CD4-positive, alpha-beta T cell (primary cell): ENCODE data around the gene PRKAR2B. TPM values are rescaled to one million over a fixed set of nuclear protein-coding genes. Genes with fewer than 3 reads are reported as not detected.

ENCODE experiments used
- ATAC-seq: fragments of 200-7000 bp; cut with Tn5 transposase; one replicate; pipeline ENCODE4 v1.10.0; 2022; ENCODE audit warnings: mild to moderate bottlenecking; ENCODE audit not compliant: poor library complexity
- CTCF ChIA-PET: fragments of 350-600 bp; sonication (Branson Sonifier 250); formaldehyde crosslinking; loops from one replicate; lab custom pipeline; 2021; ENCODE audit warnings: antibody characterized with exemption, inconsistent platforms; lab: Charles Lee
- POLR2A ChIA-PET: fragments of 350-600 bp; sonication (Branson Sonifier 250); formaldehyde crosslinking; loops from one replicate; lab custom pipeline; 2021; ENCODE audit warnings: antibody characterized with exemption, inconsistent platforms; lab: Charles Lee
- DNase-seq, 14 experiments: peaks; one replicate each; pipeline ENCODE4 v3.0.0-alpha.2; 2013 to 2020; ENCODE audit warnings: mixed read lengths in 2 of 14
- H3K27ac ChIP-seq, 2 donors: one replicate each; pipeline versions ENCODE4 v1.5.1 to v1.7.0; 2013; ENCODE audit warnings: low read length in 2 of 2, low read depth in 1 of 2, mild to moderate bottlenecking in 1 of 2
- H3K27me3 ChIP-seq, 2 experiments: 1 replicate in 1 of 2; 2 replicates in 1 of 2; pipeline versions ENCODE4 v1.6.1 to v1.7.0; 2013; ENCODE audit warnings: low read length in 2 of 2, control low read depth in 1 of 2, mild to moderate bottlenecking in 1 of 2, moderate library complexity in 1 of 2; ENCODE audit not compliant: insufficient read depth in 2 of 2, control insufficient read depth in 1 of 2
- H3K36me3 ChIP-seq: one replicate; pipeline ENCODE4 v1.6.1; 2013; ENCODE audit warnings: low read length, control low read depth; ENCODE audit not compliant: insufficient read depth
- H3K4me1 ChIP-seq: one replicate; pipeline ENCODE4 v1.6.1; 2013; ENCODE audit warnings: low read length, control low read depth; ENCODE audit not compliant: insufficient read depth
- H3K4me3 ChIP-seq: one replicate; pipeline ENCODE4 v1.5.1; 2013; ENCODE audit warnings: mild to moderate bottlenecking, low read length, moderate library complexity
- H3K9me3 ChIP-seq, 2 experiments: 1 replicate in 1 of 2; 2 replicates in 1 of 2; pipeline versions ENCODE4 v1.6.1 to v1.7.0; 2013; ENCODE audit warnings: low read length in 2 of 2, mild to moderate bottlenecking in 2 of 2, control low read depth in 1 of 2, moderate library complexity in 1 of 2; ENCODE audit not compliant: control insufficient read depth in 1 of 2, insufficient read depth in 1 of 2
- H3K27ac Mint-ChIP-seq: one replicate; pipeline ENCODE4 v1.8.0; 2020; ENCODE audit warnings: mixed read lengths
- H3K27me3 Mint-ChIP-seq: one replicate; pipeline ENCODE4 v1.8.0; 2021; ENCODE audit warnings: mixed read lengths
- H3K36me3 Mint-ChIP-seq: one replicate; pipeline ENCODE4 v1.8.0; 2021; ENCODE audit warnings: low read depth, mixed read lengths
- H3K4me1 Mint-ChIP-seq: one replicate; pipeline ENCODE4 v1.8.0; 2021; ENCODE audit warnings: low read depth, mixed read lengths
- H3K4me3 Mint-ChIP-seq: one replicate; pipeline ENCODE4 v1.8.0; 2020; ENCODE audit warnings: mild to moderate bottlenecking, mixed read lengths
- H3K9me3 Mint-ChIP-seq: one replicate; pipeline ENCODE4 v1.8.0; 2020; ENCODE audit warnings: mixed read lengths
- CTCF ChIP-seq: fragments of 200-600 bp; IDR thresholded peaks from one replicate; pipeline ENCODE4 v1.8.0; 2022; ENCODE audit warnings: antibody characterized with exemption, mild to moderate bottlenecking
- intact Hi-C, 2 experiments: fragments of 100-400 bp; cut with DNase I in 1 of 2; cut with micrococcal nuclease in 1 of 2; formaldehyde crosslinking; loops; one replicate each; pipeline versions ENCODE4 v1.15.1 to v1.9.0; 2023 to 2025; cut with DNase I, micrococcal nuclease
- total RNA-seq, 174 experiments: library from RNA in 2 of 174; stranded (reverse) in 2 of 174; gene quantifications; one replicate each; pipeline ENCODE4 v1.2.3 and lab custom pipeline; 2021 to 2026

The PRKAR2B gene
- total RNA-seq, 2 experiments from 2014 or later, result 0.41 to 0.42 TPM

- peaks cover 70% of the 10 kb centered on the region for H3K36me3 ChIP-seq
- POLR2A ChIA-PET, result interaction anchor here (5.2 kb wide), 1 partner anchor 39 kb away, joined by 21 read pairs; the partner anchor contains the start of gene HBP1
These were observed 163.6 kb downstream of the PRKAR2B start for GRCh38 chr7:107208024-107208521.

GRCh38 chr7:107208563-107208962 lies 164.1 kb downstream of the PRKAR2B start:
- Mint-ChIP-seq H3K36me3 (peaks cover 93% of the 10 kb centered on the region), H3K27ac (no peak overlapping the region), H3K9me3 (no peaks in the 10 kb centered on the region), H3K4me3 (no peak overlapping the region), H3K27me3 (no peaks in the 10 kb centered on the region), H3K4me1 (no peaks in the 10 kb centered on the region)
- intact Hi-C loops, result loop anchor here in 1 of 2 experiments (10.0 kb wide), 1 partner anchor 666 kb away; no protein-coding TSS in a partner anchor
- no peak overlapping the region for H3K4me3 ChIP-seq
- ChIA-PET CTCF (no interaction called here), POLR2A (interaction anchor here (5.2 kb wide), 1 partner anchor 39 kb away, joined by 21 read pairs; the partner anchor contains the start of gene HBP1)
- H3K9me3 ChIP-seq, result peaks cover 0 to 6% of the 10 kb centered on the region in 2 experiments
- no peak for ATAC-seq
- TF ChIP-seq CTCF, result no peak
- peaks cover 66% of the 10 kb centered on the region for H3K36me3 ChIP-seq
- no peaks in the 10 kb centered on the region for H3K4me1 ChIP-seq
- no peaks in the 10 kb centered on the region for H3K27me3 ChIP-seq
- no peak for DNase-seq
- no peak overlapping the region for H3K27ac ChIP-seq

More at GRCh38 chr7:107208024-107208521, 163.6 kb downstream of the PRKAR2B start:
- Mint-ChIP-seq H3K9me3 (no peaks in the 10 kb centered on the region), H3K4me3 (no peak overlapping the region), H3K27me3 (no peaks in the 10 kb centered on the region), H3K27ac (peak overlapping the region; percentile 12), H3K36me3 (peaks cover 93% of the 10 kb centered on the region), H3K4me1 (no peaks in the 10 kb centered on the region)
- Histone ChIP-seq H3K4me1 (no peaks in the 10 kb centered on the region), H3K9me3 (peaks cover 0 to under 1% of the 10 kb centered on the region in 2 experiments), H3K4me3 (no peak overlapping the region), H3K27me3 (no peaks in the 10 kb centered on the region), H3K27ac (no peak overlapping the region)
- CTCF ChIA-PET, result no interaction called here
- intact Hi-C loops, result loop anchor here in 1 of 2 experiments (10.0 kb wide), 1 partner anchor 667 kb away; no protein-coding TSS in a partner anchor
- no peak for DNase-seq
- no peak for ATAC-seq
- TF ChIP-seq CTCF, result no peak

- ChIA-PET CTCF (interaction anchor here (1.2 kb wide), 1 partner anchor 13 kb away, joined by 3 read pairs; no protein-coding TSS in a partner anchor), POLR2A (interaction anchor here (5.2 kb wide), 1 partner anchor 40 kb away, joined by 21 read pairs; the partner anchor contains the start of gene HBP1)
- Histone ChIP-seq H3K27ac (no peak overlapping the region), H3K4me1 (no peaks in the 10 kb centered on the region), H3K9me3 (peaks cover 2 to 7% of the 10 kb centered on the region in 2 experiments), H3K27me3 (no peaks in the 10 kb centered on the region), H3K36me3 (peaks cover 56% of the 10 kb centered on the region), H3K4me3 (no peak overlapping the region)
- no peak for TF ChIP-seq CTCF
- Mint-ChIP-seq H3K4me3 (no peak overlapping the region), H3K27me3 (no peaks in the 10 kb centered on the region), H3K27ac (peak overlapping the region; percentile 3), H3K9me3 (no peaks in the 10 kb centered on the region), H3K36me3 (peaks cover 91% of the 10 kb centered on the region), H3K4me1 (no peaks in the 10 kb centered on the region)
- ATAC-seq, result no peak
- no peak for DNase-seq
- intact Hi-C loops, result loop anchor here in 1 of 2 experiments (10.0 kb wide), 1 partner anchor 665 kb away; no protein-coding TSS in a partner anchor
These were observed 165.1 kb downstream of the PRKAR2B start for GRCh38 chr7:107209565-107209964.
